NCI-H2081 treated with DMSO at 0.1 percent for 48 hours (cell line): ENCODE results near the gene RARG.

Experiments
- DNase-seq: peaks from one replicate; lab custom pipeline; 2025; lab: John Stamatoyannopoulos, UW

The RARG gene

GRCh38 chr12:53223389-53224060 is 8.5 kb downstream of the RARG start:
- DNase-seq, result no peak

- no peak for DNase-seq
These were observed 9.2 kb downstream of the RARG start for GRCh38 chr12:53222806-53223261.

GRCh38 chr12:53222170-53222721 is 9.8 kb downstream of the RARG start:
- DNase-seq, result no peak

GRCh38 chr12:53221203-53222080 is 10.6 kb downstream of the RARG start:
- DNase-seq, result no peak

GRCh38 chr12:53220694-53221202 is 11.3 kb downstream of the RARG start:
- DNase-seq, result no peak

- DNase-seq, result no peak
These were observed 11.9 kb downstream of the RARG start for GRCh38 chr12:53219956-53220693.

GRCh38 chr12:53219292-53219955 is 12.6 kb downstream of the RARG start:
- no peak for DNase-seq

- no peak for DNase-seq
These were observed 13.3 kb downstream of the RARG start for GRCh38 chr12:53218551-53219291.

- no peak for DNase-seq
These were observed 14.1 kb downstream of the RARG start for GRCh38 chr12:53217931-53218307.

- no peak for DNase-seq
These were observed 14.7 kb downstream of the RARG start for GRCh38 chr12:53217051-53217930.

GRCh38 chr12:53215497-53215896 is 16.5 kb downstream of the RARG start:
- DNase-seq, result no peak

GRCh38 chr12:53214687-53215455 is 17.1 kb downstream of the RARG start:
- no peak for DNase-seq

- no peak for DNase-seq
These were observed 17.8 kb downstream of the RARG start for GRCh38 chr12:53214221-53214620.

- no peak for DNase-seq
These were observed 18.7 kb downstream of the RARG start for GRCh38 chr12:53213348-53213747.

- no peak for DNase-seq
These were observed 19.1 kb downstream of the RARG start for GRCh38 chr12:53212931-53213330.

GRCh38 chr12:53211476-53212381 is 20.3 kb downstream of the RARG start:
- no peak for DNase-seq

GRCh38 chr12:53210843-53211242 is 21.2 kb downstream of the RARG start:
- DNase-seq, result no peak

- no peak for DNase-seq
These were observed 23.0 kb downstream of the RARG start for GRCh38 chr12:53208877-53209463.
